ENCODE results near the gene PARK7.

PARK7 gene

DNA sequence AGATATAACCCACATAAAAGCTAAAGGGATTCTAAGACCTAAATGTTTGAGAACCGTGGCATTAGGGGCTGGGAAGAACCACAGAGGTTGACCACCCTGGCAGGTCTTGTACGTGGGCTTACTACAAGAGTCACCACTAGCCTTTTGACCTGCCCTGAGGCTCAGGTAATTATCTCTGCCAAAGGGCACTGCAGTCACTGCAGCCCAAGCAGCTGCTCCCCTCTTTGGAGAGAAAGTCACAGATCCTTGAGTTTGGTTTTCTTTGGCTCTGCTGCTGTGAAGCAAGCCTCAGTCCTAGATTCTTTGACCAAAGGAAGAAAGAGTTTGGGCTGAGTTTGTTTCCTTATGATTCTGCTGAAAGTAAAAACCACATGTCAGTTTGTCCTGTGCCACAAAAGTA, 11.6 kb downstream of the PARK7 start:
- Histone ChIP-seq H3K27ac (ENCODE audit: low read depth, low read length) (no peak overlapping the region), H3K9ac (ENCODE audit: low read length) (no peak overlapping the region), H3K79me2 (ENCODE audit: insufficient read depth, low read length) (peaks cover 15% of the 10 kb centered on the region; the same call in 1 of the 2 replicates), H2AFZ (ENCODE audit: low read depth, low read length, severe bottlenecking) (no peak overlapping the region), H3K27me3 (ENCODE audit: low read length) (no peaks in the 10 kb centered on the region), H3K9me2 (replicated peaks; ENCODE audit: insufficient read depth, low read length) (no peaks in the 10 kb centered on the region), H3K4me3 (ENCODE audit: insufficient read depth, low read length, poor library complexity, severe bottlenecking) (no peak overlapping the region), H3K36me3 (ENCODE audit: low read length) (peaks cover 20% of the 10 kb centered on the region), H4K20me1 (ENCODE audit: low read depth, low read length) (0 out of 2 replicates have a peak, but pooled peaks cover 5% of the 10 kb centered on the region), H3F3A (ENCODE audit: insufficient read depth) (0 out of 2 replicates have a peak, but pooled peaks cover 3% of the 10 kb centered on the region), H3K4me2 (ENCODE audit: low read depth, low read length, poor library complexity, severe bottlenecking) (no peak overlapping the region), H3K9me3 (ENCODE audit: insufficient read depth, low read length) (no peaks in the 10 kb centered on the region)
- TF ChIP-seq EZH2phosphoT487 (conservative IDR thresholded peaks at IDR 0.05; ENCODE audit: low read length): no peak
- TF ChIP-seq, protein P1, sequence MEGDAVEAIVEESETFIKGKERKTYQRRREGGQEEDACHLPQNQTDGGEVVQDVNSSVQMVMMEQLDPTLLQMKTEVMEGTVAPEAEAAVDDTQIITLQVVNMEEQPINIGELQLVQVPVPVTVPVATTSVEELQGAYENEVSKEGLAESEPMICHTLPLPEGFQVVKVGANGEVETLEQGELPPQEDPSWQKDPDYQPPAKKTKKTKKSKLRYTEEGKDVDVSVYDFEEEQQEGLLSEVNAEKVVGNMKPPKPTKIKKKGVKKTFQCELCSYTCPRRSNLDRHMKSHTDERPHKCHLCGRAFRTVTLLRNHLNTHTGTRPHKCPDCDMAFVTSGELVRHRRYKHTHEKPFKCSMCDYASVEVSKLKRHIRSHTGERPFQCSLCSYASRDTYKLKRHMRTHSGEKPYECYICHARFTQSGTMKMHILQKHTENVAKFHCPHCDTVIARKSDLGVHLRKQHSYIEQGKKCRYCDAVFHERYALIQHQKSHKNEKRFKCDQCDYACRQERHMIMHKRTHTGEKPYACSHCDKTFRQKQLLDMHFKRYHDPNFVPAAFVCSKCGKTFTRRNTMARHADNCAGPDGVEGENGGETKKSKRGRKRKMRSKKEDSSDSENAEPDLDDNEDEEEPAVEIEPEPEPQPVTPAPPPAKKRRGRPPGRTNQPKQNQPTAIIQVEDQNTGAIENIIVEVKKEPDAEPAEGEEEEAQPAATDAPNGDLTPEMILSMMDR (IDR thresholded peaks at IDR 0.05; ENCODE audit: insufficient read depth, low read length, poor library complexity, severe bottlenecking): no peak

DNA sequence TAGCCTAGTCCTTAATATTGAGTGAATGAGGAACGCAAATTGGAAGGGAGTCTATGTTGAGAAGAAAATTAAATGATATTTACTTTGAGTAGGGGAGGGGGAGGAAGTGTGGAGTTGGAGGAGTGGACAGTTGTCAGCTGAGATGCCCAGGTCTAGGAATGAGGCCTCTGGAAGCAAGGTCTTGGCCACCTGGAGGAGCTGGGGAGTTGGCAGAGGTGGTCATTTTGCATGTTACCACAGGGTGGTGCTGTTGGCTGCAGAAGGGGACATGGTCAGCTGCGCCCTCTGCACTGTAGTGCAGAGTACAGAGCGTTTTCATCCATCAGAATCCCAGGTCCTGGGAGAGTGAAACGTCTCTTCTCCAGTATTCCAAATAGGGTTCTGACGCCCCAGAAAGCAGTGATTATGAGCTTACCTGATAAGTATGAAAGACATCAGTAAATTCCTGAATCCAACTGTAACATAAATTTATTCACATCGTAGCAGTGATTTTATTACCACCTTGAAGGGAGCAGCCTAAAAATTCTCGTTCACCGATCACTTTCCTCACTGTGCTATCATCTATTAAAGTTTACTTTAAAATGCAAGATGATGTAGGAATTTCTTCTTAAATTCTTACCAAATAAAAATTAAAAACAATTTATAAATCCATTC, 13.8 kb downstream of the PARK7 start:
- H3K4me3 ChIP-seq (ENCODE audit: insufficient read depth, low read length, poor library complexity, severe bottlenecking): no peak overlapping the region
- 0 out of 2 replicates have a peak, but pooled peaks cover 5% of the 10 kb centered on the region for H4K20me1 ChIP-seq (ENCODE audit: low read depth, low read length)
- TF ChIP-seq, protein P1 (IDR thresholded peaks at IDR 0.05; ENCODE audit: insufficient read depth, low read length, poor library complexity, severe bottlenecking): peak; percentile 56
- TF ChIP-seq EZH2phosphoT487 (conservative IDR thresholded peaks at IDR 0.05; ENCODE audit: low read length): no peak
- 0 out of 2 replicates have a peak, but pooled peaks cover 7% of the 10 kb centered on the region for H3K79me2 ChIP-seq (ENCODE audit: insufficient read depth, low read length)
- H3K9me3 ChIP-seq (ENCODE audit: insufficient read depth, low read length): no peaks in the 10 kb centered on the region
- 0 out of 2 replicates have a peak, but pooled peaks cover 6% of the 10 kb centered on the region for H3F3A ChIP-seq (ENCODE audit: insufficient read depth)
- no peaks in the 10 kb centered on the region for H3K9me2 ChIP-seq (replicated peaks; ENCODE audit: insufficient read depth, low read length)
- peaks cover 13% of the 10 kb centered on the region for H3K36me3 ChIP-seq (ENCODE audit: low read length)
- no peak overlapping the region for H3K27ac ChIP-seq (ENCODE audit: low read depth, low read length)
- no peaks in the 10 kb centered on the region for H3K27me3 ChIP-seq (ENCODE audit: low read length)
- no peak overlapping the region for H3K4me2 ChIP-seq (ENCODE audit: low read depth, low read length, poor library complexity, severe bottlenecking)
- no peak overlapping the region for H3K9ac ChIP-seq (ENCODE audit: low read length)
- H2AFZ ChIP-seq (ENCODE audit: low read depth, low read length, severe bottlenecking): no peak overlapping the region

DNA sequence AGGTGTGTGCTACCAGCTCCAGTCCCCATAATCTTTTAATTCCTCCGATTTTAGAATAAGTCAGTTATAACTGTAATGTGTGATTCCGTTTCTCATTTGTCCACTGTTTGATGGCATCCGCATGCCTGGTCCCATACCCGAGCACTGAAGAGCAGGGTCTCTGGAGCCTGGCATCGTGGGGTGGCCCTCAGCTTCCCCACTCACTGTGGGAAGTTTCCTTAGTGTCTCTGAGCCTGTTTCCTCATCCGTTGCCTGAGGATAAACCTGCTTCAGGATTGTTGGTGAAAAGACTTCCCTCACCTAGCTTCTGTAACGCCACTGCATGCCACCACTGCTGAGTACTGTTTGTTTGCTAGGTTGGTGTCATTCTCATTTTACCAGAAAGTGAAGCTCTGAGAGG, 19.5 kb downstream of the PARK7 start:
- H3K27ac ChIP-seq (ENCODE audit: low read depth, low read length): no peak overlapping the region
- 0 out of 2 replicates have a peak, but pooled peaks cover 9% of the 10 kb centered on the region for H3F3A ChIP-seq (ENCODE audit: insufficient read depth)
- no peak overlapping the region for H3K4me3 ChIP-seq (ENCODE audit: insufficient read depth, low read length, poor library complexity, severe bottlenecking)
- TF ChIP-seq, protein P1 (IDR thresholded peaks at IDR 0.05; ENCODE audit: insufficient read depth, low read length, poor library complexity, severe bottlenecking): no peak
- no peak for TF ChIP-seq EZH2phosphoT487 (conservative IDR thresholded peaks at IDR 0.05; ENCODE audit: low read length)
- H3K79me2 ChIP-seq (ENCODE audit: insufficient read depth, low read length): peaks cover 4% of the 10 kb centered on the region; the same call in 1 of the 2 replicates
- H3K4me2 ChIP-seq (ENCODE audit: low read depth, low read length, poor library complexity, severe bottlenecking): no peak overlapping the region
- H3K27me3 ChIP-seq (ENCODE audit: low read length): no peaks in the 10 kb centered on the region
- no peaks in the 10 kb centered on the region for H3K9me3 ChIP-seq (ENCODE audit: insufficient read depth, low read length)
- no peaks in the 10 kb centered on the region for H3K9me2 ChIP-seq (replicated peaks; ENCODE audit: insufficient read depth, low read length)
- no peak overlapping the region for H3K9ac ChIP-seq (ENCODE audit: low read length)
- no peaks in the 10 kb centered on the region for H4K20me1 ChIP-seq (ENCODE audit: low read depth, low read length)
- H3K36me3 ChIP-seq (ENCODE audit: low read length): peaks cover 11% of the 10 kb centered on the region
- no peak overlapping the region for H2AFZ ChIP-seq (ENCODE audit: low read depth, low read length, severe bottlenecking)

Data from SU-DHL-6 (cell line).